HG02642 (cell line): ENCODE measurements around the gene CPZ.

Source experiments
- ATAC-seq: cut with Tn5 transposase; IDR thresholded peaks from one replicate; pipeline ENCODE4 v1.9.1; 2021; ENCODE audit warnings: mild to moderate bottlenecking; ENCODE audit not compliant: unreplicated experiment, poor library complexity

CPZ gene

GRCh38 chr4:8666581-8666980 lies 74.0 kb downstream of the CPZ start:
- no peak for ATAC-seq
